PC-9 (cell line): ENCODE data around the gene SPHK1.

Experiments used
- CTCF ChIP-seq: fragments of 200-600 bp; sonication (generic); conservative IDR thresholded peaks from 2 replicates; pipeline ENCODE4 v1.6.1; 2017; ENCODE audit warnings: mixed run types, antibody characterized with exemption, mild to moderate bottlenecking, moderate library complexity
- EZH2 ChIP-seq: fragments of 200-600 bp; sonication (generic); IDR thresholded peaks from 2 replicates; pipeline ENCODE4 v1.8.0; 2017; ENCODE audit warnings: antibody characterized with exemption, low read depth

- TF ChIP-seq CTCF (peak; percentile 64), EZH2 (no peak)
These were observed 48.4 kb downstream of the SPHK1 start for GRCh38 chr17:76432712-76433336.
